Vagina (tissue), 2 donors: ENCODE data around the gene KCTD15.

ENCODE experiments used
- CTCF ChIP-seq, 3 experiments: fragments of 450-650 bp in 2 of 3; fragments of 200-600 bp in 1 of 3; sonication (generic) in 1 of 3; IDR thresholded peaks; one replicate each; pipeline ENCODE4 v1.5.1; 2017 to 2019; ENCODE audit warnings: antibody characterized with exemption in 3 of 3, mild to moderate bottlenecking in 2 of 3, moderate library complexity in 2 of 3
- POLR2A ChIP-seq, 2 donors: fragments of 450-650 bp; IDR thresholded peaks; one replicate each; pipeline ENCODE4 v1.6.1; 2017; ENCODE audit warnings: antibody characterized with exemption in 2 of 2, mild to moderate bottlenecking in 2 of 2, moderate library complexity in 2 of 2
- POLR2AphosphoS5 ChIP-seq, 2 donors: sonication (generic); formaldehyde crosslinking; IDR thresholded peaks; one replicate each; pipeline ENCODE4 v1.9.0; 2017; ENCODE audit warnings: antibody characterized with exemption in 2 of 2, mild to moderate bottlenecking in 2 of 2, low read depth in 1 of 2; ENCODE audit not compliant: insufficient read depth in 1 of 2

- TF ChIP-seq CTCF (IDR thresholded peaks at IDR 0.05) (no peak), POLR2A (IDR thresholded peaks at IDR 0.05) (no peak), POLR2AphosphoS5 (IDR thresholded peaks at IDR 0.05; ENCODE audit: insufficient read depth in 1 of 2, low read depth in 1 of 2) (no peak)
Observed at GRCh38 chr19:33805313-33805712, 8.6 kb downstream of the KCTD15 start.
